22Rv1 (cell line): ENCODE measurements around the gene KCNJ14.

Experiments used
- CTCF ChIP-seq: fragments of 450-650 bp; IDR thresholded peaks from 2 replicates; pipeline ENCODE4 v1.5.1; 2017; ENCODE audit warnings: mild to moderate bottlenecking
- ZFX ChIP-seq: fragments of 450-650 bp; IDR thresholded peaks from 2 replicates; pipeline ENCODE4 v1.6.1; 2017; ENCODE audit warnings: antibody characterized with exemption, borderline replicate concordance

- TF ChIP-seq CTCF (no peak), ZFX (no peak)
These were observed 13.0 kb upstream of the KCNJ14 start for GRCh38 chr19:48442116-48443035.
